SKM-1 (cell line): ENCODE measurements around the gene DYTN.

Experiments
- DNase-seq: peaks from one replicate; lab custom pipeline; 2025; ENCODE audit not compliant: unreplicated experiment; lab: John Stamatoyannopoulos, UW

Gene DYTN

DNA sequence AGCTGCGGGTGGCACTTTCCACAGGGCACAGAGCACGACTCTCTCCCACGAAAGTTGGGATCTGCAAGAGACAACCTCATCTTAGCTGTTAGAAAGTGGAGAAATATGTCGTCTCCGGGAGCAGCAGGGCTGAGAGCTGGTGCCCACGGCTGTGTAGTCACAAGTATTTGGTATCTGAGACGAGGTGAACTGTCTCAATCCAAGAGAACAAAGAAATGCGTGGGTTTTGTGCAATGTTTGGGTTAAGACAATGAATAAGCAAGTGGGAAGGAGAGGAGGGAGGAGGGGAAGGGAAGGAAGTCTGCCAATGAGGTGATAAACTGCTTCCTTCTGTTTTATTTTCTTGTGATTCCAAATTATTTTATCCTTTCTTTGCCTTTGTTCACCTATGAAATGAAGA lies 18.0 kb downstream of the DYTN start:
- DNase-seq, result no peak

DNA sequence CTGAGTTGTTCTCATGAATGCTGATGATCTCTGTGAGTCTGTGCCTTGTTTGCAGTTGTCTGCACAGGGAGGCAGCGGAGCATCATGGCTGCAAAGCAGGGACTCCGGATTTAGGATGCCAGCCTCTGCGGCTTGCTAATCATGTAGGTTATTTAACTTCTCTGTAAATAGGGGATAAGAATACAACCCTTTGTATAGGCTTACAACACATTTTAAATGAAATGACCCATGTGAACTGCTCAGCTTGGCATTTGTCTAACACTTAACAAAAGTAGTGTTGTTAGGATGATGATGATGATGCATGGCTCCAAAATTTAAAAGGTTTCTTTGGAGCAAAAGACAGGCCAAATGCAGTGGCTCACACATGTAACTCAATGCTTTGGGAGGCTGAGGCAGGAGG lies 19.4 kb downstream of the DYTN start:
- no peak for DNase-seq

DNA sequence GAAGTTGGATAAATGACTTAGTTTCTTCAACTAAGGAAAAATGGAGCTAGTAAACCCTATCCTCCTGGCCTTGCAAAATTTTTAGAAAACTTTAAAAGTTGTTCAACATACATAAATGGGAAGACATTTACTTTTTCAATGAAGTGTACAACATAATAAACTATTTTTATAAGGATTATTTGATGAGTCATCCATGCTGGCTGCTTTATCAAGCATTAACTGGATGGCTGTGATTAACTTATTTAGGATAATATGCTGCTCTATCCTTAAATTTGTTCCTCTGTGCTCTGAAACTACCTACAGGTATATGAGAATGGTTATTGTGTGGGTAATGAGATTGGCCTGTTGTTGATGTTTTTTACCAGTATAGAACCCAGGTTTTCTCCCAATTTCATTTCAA lies 21.3 kb downstream of the DYTN start:
- no peak for DNase-seq

DNA sequence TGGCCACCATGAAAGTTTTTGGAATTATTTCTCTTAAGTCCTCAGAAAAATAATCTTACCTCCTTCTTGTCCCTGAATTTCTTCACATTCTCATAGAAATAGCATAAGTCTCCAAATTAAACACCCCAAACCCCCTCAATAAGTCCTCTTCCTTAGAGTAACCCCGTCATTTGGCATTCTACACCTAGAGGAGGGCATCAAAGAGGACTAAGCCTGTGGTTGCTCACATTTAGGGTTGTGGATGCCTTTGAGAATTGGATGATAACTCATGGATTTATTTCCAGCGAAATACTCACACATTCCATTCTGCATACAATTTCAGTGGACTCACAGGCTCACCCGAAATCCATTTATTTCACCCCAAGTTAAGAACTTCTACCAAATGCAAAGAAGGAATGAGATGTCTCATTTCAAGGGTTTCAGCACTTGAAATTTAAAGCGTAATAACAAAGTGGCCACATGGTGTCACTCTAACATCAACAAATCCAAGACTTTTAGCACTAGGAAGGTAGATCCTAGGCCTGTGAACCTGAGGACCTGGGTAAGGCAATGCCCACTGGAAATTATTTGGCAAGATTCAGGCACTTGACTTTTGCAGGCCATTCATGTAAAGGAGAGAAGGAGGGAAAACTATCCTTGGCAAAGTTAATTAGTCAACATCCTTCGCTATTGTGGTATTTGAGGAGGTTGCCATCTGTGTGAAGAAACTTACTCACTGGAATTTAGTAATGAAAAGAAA lies 24.6 kb downstream of the DYTN start:
- DNase-seq, result peak; percentile 47

GRCh38 chr2:206692971-206693370 lies 25.2 kb downstream of the DYTN start:
- no peak for DNase-seq

- DNase-seq, result no peak
Observed at GRCh38 chr2:206688990-206689389, 29.2 kb downstream of the DYTN start.

DNA sequence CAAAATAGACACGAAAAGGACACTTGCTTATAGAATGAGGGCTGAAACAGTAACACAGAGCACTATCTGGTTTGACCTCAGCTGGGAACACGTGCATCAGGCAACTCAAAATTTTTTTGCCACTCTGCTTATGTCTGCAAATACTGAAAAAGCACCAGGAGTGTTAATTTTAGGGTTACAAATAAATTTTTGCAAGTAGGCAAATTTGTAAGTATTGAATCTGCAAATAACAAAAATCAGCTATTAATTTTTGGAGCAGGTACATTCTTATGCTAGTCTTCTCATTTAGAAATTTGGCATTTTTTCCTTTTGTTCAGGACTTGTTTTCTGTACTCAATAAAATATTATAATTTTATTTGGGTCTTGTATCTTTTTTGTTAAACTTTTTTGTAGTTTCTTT lies 29.7 kb downstream of the DYTN start:
- DNase-seq, result no peak

DNA sequence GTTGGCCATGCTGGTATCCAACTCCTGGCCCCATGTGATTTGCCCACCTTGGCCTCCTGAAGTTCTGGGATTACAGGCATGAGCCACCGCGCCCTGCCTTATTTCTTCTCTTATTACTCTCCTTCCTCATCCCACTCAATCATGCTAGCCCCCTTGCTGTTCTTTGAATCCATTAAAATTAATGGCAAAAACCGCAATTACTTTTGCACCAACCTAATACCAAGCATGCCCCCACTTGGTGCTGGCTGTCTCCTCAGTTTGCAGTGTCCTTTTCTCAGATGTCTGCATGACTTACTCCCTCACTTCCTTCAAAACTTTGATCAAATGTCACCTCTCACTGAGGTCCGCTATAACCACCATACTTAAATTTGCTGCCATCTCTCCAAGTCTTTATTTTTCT lies 34.6 kb downstream of the DYTN start:
- DNase-seq, result no peak

GRCh38 chr2:206670531-206671319 lies 47.5 kb downstream of the DYTN start:
- no peak for DNase-seq

DNA sequence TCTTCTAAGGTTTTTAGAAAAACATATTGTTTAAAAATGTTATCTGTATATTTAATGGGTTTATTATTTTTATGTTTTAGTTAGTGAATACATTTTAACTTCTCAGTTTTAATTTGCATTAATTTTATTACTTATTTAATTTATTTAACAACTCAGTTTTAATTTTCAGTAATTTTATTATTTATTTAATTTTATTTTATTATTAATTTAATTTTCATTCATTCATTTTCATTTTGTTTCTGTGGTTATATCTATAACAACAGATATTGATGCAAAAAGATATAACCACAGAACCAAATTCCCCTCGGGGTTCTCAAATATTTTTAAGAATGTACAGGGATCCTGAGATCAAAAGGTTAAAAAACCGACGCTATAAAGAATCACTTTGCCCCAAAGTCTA lies 52.9 kb downstream of the DYTN start:
- DNase-seq, result no peak

GRCh38 chr2:206657087-206657486 lies 61.1 kb downstream of the DYTN start:
- no peak for DNase-seq

- no peak for DNase-seq
Observed at GRCh38 chr2:206647985-206648384, 70.2 kb downstream of the DYTN start.

- DNase-seq, result no peak
Observed at GRCh38 chr2:206642075-206643025, 75.8 kb downstream of the DYTN start, which contains the start of gene FAM237A. Gene FAM237A, plus strand, starts transcription at chr2:206642487. Its CDS starts 1,750 bp downstream, at chr2:206644237.

GRCh38 chr2:206641226-206641625 lies 77.0 kb downstream of the DYTN start:
- DNase-seq, result no peak

- DNase-seq, result no peak
Observed at GRCh38 chr2:206639636-206640035, 78.6 kb downstream of the DYTN start.

GRCh38 chr2:206635015-206635414 lies 83.2 kb downstream of the DYTN start:
- no peak for DNase-seq

DNA sequence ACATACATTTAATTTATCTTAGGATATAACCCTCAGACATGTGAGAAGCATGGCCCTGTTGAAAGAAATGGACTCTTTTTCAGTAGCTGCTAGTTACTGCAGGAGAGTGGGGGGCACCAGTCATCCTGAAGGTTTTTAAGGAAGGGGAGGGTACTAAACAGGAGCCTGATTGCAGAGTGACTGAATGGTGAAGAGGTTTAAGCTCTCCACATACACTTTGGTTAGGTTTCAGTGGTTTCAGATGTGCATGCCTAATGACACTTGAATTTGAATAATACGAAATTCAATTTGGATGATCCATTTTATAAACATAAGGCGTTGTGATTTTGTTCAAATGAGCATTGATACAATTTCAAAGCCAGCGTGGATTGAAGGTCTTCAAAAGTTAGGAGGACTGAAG lies 86.9 kb downstream of the DYTN start:
- DNase-seq, result no peak

DNA sequence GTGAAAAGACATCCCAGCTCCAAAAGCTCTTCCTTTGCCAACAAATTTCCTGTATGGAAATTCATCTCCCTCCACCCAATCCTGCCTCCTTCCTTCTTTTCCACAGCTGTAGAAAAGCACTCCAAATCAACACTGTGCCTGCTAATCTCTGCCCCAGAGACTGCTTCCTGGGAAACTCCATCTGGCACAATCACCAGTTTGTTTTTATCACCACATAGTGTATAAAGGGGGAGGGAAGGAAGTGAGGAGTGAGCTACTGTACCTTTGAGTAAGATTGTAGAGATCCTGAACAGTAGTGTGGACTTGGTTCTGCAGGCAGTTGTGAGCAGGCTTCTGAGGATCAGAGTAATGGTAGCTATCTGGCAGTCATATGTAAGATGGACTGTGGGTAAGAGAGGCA lies 90.6 kb downstream of the DYTN start:
- no peak for DNase-seq

DNA sequence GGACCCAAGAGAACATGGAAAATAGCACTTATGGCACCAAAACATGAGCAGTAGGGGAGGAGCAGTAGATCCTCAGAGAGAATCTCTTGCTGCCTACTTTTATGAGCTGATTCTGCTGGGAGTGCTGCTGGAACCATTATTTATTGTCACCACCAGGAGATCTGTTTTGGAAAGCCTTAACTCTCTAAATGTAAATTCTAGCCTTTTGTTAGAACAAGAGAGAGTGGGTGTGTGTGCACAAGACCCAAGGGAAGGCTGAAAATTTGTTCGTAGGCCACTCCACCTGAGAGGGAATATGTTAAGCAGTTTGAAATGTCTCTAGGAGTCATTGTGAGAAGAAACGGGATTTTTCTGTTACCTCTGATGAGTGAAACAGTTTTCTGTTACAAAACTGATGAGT lies 92.1 kb downstream of the DYTN start:
- no peak for DNase-seq

DNA sequence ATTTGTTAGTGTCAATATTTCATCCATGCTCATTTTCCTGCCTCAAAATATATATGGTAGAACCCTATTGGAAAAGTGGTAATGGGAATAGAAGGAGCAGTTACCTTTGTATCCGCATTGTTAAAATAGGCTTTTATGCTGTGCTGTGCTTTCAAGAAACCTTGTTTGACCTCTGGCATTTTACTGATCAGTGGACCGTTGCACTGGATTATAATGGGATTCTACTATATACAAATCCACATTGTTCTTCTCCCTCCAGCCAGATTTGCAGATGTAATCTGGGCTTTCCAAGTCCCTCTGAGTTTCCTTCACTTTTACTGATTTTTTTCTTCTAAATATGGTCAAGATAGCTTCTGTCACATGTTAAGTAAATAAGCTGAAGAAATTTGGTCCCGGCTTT lies 99.2 kb downstream of the DYTN start:
- DNase-seq, result no peak

DNA sequence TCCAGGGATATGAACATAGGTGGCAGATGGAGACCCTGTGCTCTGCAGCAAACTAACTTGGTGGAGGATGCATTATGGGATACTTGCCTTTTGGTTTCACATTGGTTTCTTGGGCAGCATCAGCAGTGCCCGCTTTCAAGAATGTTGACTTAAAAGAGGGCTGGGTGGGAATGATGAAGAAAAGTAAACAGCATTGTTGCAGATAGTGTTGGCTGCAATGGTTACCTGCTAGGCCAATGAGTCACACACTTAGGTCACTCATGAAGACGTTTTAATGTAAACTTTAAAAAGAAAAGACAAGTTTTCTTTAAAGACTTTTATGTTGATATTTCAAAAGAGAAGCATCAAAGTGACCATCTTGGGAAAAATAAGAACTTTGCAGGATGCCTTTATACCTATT lies 102.0 kb downstream of the DYTN start:
- DNase-seq, result no peak
